Colonic mucosa (tissue), 4 donors: Measurements from ENCODE around the gene XPC. TPM values are rescaled to one million over a fixed set of nuclear protein-coding genes. Genes with fewer than 3 reads are reported as not detected.

Experiments used
- DNase-seq: peaks from one replicate; pipeline ENCODE4 v3.0.0-alpha.2; 2020
- H3K27ac ChIP-seq: fragments of 200-600 bp; one replicate; pipeline ENCODE4 v1.8.0; 2021
- H3K27me3 ChIP-seq: fragments of 200-600 bp; one replicate; pipeline ENCODE4 v1.8.0; 2021
- H3K36me3 ChIP-seq: fragments of 200-600 bp; one replicate; pipeline ENCODE4 v1.8.0; 2021
- H3K4me1 ChIP-seq: fragments of 200-600 bp; one replicate; pipeline ENCODE4 v1.8.0; 2021; ENCODE audit warnings: mild to moderate bottlenecking
- H3K4me3 ChIP-seq: fragments of 200-600 bp; one replicate; pipeline ENCODE4 v1.8.0; 2021
- H3K9ac ChIP-seq, 2 donors: one replicate each; pipeline ENCODE4 v1.7.0; 2013; ENCODE audit warnings: control low read depth in 2 of 2, low read depth in 2 of 2, low read length in 2 of 2
- H3K9me3 ChIP-seq: fragments of 200-600 bp; one replicate; pipeline ENCODE4 v1.8.0; 2021
- CTCF ChIP-seq: fragments of 200-600 bp; IDR thresholded peaks from one replicate; pipeline ENCODE4 v1.8.0; 2022; ENCODE audit warnings: antibody characterized with exemption, mild to moderate bottlenecking
- intact Hi-C: fragments of 100-400 bp; cut with DNase I; formaldehyde crosslinking; loops from one replicate; pipeline ENCODE4 v1.14.1; 2022
- total RNA-seq, 2 donors: library from RNA; stranded (reverse); fragmentation: NEBNext Ultra II Directional in 1 of 2; extraction: Animal tissue kit (Norgen Biotek cat#: 25700) in 1 of 2; gene quantifications; one replicate each; pipeline ENCODE4 v1.2.1, GENCODE V29; 2021
- donor health status: healthy.
- donor health status: DM: no; HTN: no; CAD: no.
- donor health status: DM: no; HTN: no; CAD: no.

The XPC gene
- total RNA-seq, 2 donors from 2014 or later, result 14.7 to 23.3 TPM

GRCh38 chr3:14201940-14202684 is 23.7 kb upstream of the XPC start:
- no peaks in the 10 kb centered on the region for H3K36me3 ChIP-seq
- H3K4me3 ChIP-seq, result no peak overlapping the region
- no peak overlapping the region for H3K27ac ChIP-seq
- intact Hi-C loops, result loop anchor here (2.0 kb wide), 2 partner anchors 61 to 267 kb away; no protein-coding TSS in a partner anchor
- TF ChIP-seq CTCF, result no peak
- H3K9me3 ChIP-seq, result no peaks in the 10 kb centered on the region
- no peak for DNase-seq
- no peaks in the 10 kb centered on the region for H3K27me3 ChIP-seq
- H3K9ac ChIP-seq, result peak overlapping the region in 1 of 2 donors; percentile 7
- H3K4me1 ChIP-seq, result no peaks in the 10 kb centered on the region

GRCh38 chr3:14200841-14201240 is 22.4 kb upstream of the XPC start:
- H3K27ac ChIP-seq, result no peak overlapping the region

GRCh38 chr3:14200276-14200675 is 21.9 kb upstream of the XPC start:
- H3K4me1 ChIP-seq, result no peaks in the 10 kb centered on the region
- no peaks in the 10 kb centered on the region for H3K9me3 ChIP-seq
- DNase-seq, result no peak
- no peak overlapping the region for H3K9ac ChIP-seq
- intact Hi-C loops, result no loop called here
- no peaks in the 10 kb centered on the region for H3K36me3 ChIP-seq
- H3K27me3 ChIP-seq, result no peaks in the 10 kb centered on the region
- H3K4me3 ChIP-seq, result no peak overlapping the region
- no peak overlapping the region for H3K27ac ChIP-seq
- TF ChIP-seq CTCF, result no peak

More at GRCh38 chr3:14200841-14201240, 22.4 kb upstream of the XPC start:
- intact Hi-C loops, result no loop called here
- H3K4me1 ChIP-seq, result no peaks in the 10 kb centered on the region
- H3K9ac ChIP-seq, result no peak overlapping the region
- no peak for DNase-seq
- no peak overlapping the region for H3K4me3 ChIP-seq
- H3K36me3 ChIP-seq, result no peaks in the 10 kb centered on the region
- TF ChIP-seq CTCF, result no peak
- no peaks in the 10 kb centered on the region for H3K9me3 ChIP-seq
- no peaks in the 10 kb centered on the region for H3K27me3 ChIP-seq

- no peaks in the 10 kb centered on the region for H3K27me3 ChIP-seq
- intact Hi-C loops, result no loop called here
- H3K36me3 ChIP-seq, result no peaks in the 10 kb centered on the region
- no peak overlapping the region for H3K27ac ChIP-seq
- no peak overlapping the region for H3K9ac ChIP-seq
- no peaks in the 10 kb centered on the region for H3K4me1 ChIP-seq
- no peaks in the 10 kb centered on the region for H3K9me3 ChIP-seq
- DNase-seq, result no peak
- no peak for TF ChIP-seq CTCF
- no peak overlapping the region for H3K4me3 ChIP-seq
Observed at GRCh38 chr3:14199641-14200040, 21.2 kb upstream of the XPC start.

- intact Hi-C loops, result no loop called here
- Histone ChIP-seq H3K27me3 (no peaks in the 10 kb centered on the region), H3K4me1 (no peaks in the 10 kb centered on the region), H3K36me3 (no peaks in the 10 kb centered on the region), H3K9ac (no peak overlapping the region), H3K9me3 (no peaks in the 10 kb centered on the region), H3K4me3 (no peak overlapping the region), H3K27ac (no peak overlapping the region)
- no peak for DNase-seq
- no peak for TF ChIP-seq CTCF
Observed at GRCh38 chr3:14194865-14195264, 16.5 kb upstream of the XPC start.
